Fibroblast of lung (primary cell): ENCODE measurements around the gene RNF167. TPM values are rescaled to one million over a fixed set of nuclear protein-coding genes. Genes with fewer than 3 reads are reported as not detected.

Experiments
- DNase-seq, 2 donors: peaks; one replicate each; pipeline versions ENCODE4 v3.0.0 to v3.0.0-alpha.2; 2010; ENCODE audit warnings: low read depth in 2 of 2
- H2AFZ ChIP-seq: 2 replicates; pipeline ENCODE4 v1.5.1; 2012; ENCODE audit warnings: low read length, control low read depth, inconsistent platforms
- H3K27ac ChIP-seq: 2 replicates; pipeline ENCODE4 v1.5.1; 2011; ENCODE audit warnings: low read length, control low read depth; ENCODE audit not compliant: insufficient read depth
- H3K27me3 ChIP-seq: 2 replicates; pipeline ENCODE4 v1.5.1; 2011; ENCODE audit warnings: mild to moderate bottlenecking, low read length; ENCODE audit not compliant: control insufficient read depth, insufficient read depth
- H3K36me3 ChIP-seq: 2 replicates; pipeline ENCODE4 v1.5.1; 2011; ENCODE audit warnings: low read length; ENCODE audit not compliant: control insufficient read depth, insufficient read depth
- H3K4me1 ChIP-seq: 2 replicates; pipeline ENCODE4 v1.5.1; 2011; ENCODE audit warnings: low read length; ENCODE audit not compliant: control insufficient read depth, insufficient read depth; ENCODE audit errors: extremely low read depth
- H3K4me2 ChIP-seq: 2 replicates; pipeline ENCODE4 v1.5.1; 2011; ENCODE audit warnings: low read length, control low read depth; ENCODE audit not compliant: insufficient read depth; ENCODE audit errors: extremely low read depth
- H3K4me3 ChIP-seq, 4 experiments: fragments of 200-600 bp in 1 of 4; sonication (generic) in 1 of 4; replicated peaks in 1 of 4; 2 replicates each; pipeline ENCODE4 v1.5.1; 2011 to 2016; ENCODE audit warnings: low read length in 4 of 4, low read depth in 3 of 4, mild to moderate bottlenecking in 3 of 4, control low read depth in 2 of 4, inconsistent platforms in 1 of 4, mixed read lengths in 1 of 4; ENCODE audit not compliant: insufficient read depth in 1 of 4; ENCODE audit errors: control extremely low read depth in 1 of 4
- H3K79me2 ChIP-seq: 2 replicates; pipeline ENCODE4 v1.5.1; 2012; ENCODE audit warnings: mild to moderate bottlenecking, low read length, inconsistent platforms; ENCODE audit not compliant: control insufficient read depth, insufficient read depth
- H3K9ac ChIP-seq: 2 replicates; pipeline ENCODE4 v1.5.1; 2011; ENCODE audit warnings: mild to moderate bottlenecking, low read length, control low read depth; ENCODE audit not compliant: insufficient read depth
- H3K9me3 ChIP-seq: 2 replicates; pipeline ENCODE4 v1.5.1; 2012; ENCODE audit warnings: low read depth, low read length; ENCODE audit not compliant: control insufficient read depth, insufficient read depth
- H4K20me1 ChIP-seq: 2 replicates; pipeline ENCODE4 v1.5.1; 2011; ENCODE audit warnings: low read length; ENCODE audit not compliant: control insufficient read depth, insufficient read depth; ENCODE audit errors: extremely low read depth
- EZH2 ChIP-seq: IDR thresholded peaks from 2 replicates; pipeline ENCODE4 v1.5.1; 2012; ENCODE audit warnings: low read length, control low read depth, mild to moderate bottlenecking; ENCODE audit errors: missing control alignments
- polyA plus RNA-seq, 2 donors: library from polyadenylated mRNA; depleted of rRNA in 1 of 2; stranded (reverse) in 1 of 2; unstranded in 1 of 2; fragments of >200 nt; gene quantifications; 2 replicates each; pipeline ENCODE4 v1.2.1, GENCODE V29; 2011 to 2012; ENCODE audit warnings: missing spikeins in 1 of 2
- total RNA-seq: library from RNA; depleted of rRNA; stranded (reverse); fragments of >200 nt; gene quantifications from 2 replicates; pipeline ENCODE4 v1.2.1, GENCODE V29; 2014
- TF ChIP-seq, protein P1 (sequence below), 2 donors: IDR thresholded peaks in 1 of 2; conservative IDR thresholded peaks in 1 of 2; 1 replicate in 1 of 2; 2 replicates in 1 of 2; pipeline ENCODE4 v1.5.1; 2011 to 2012; ENCODE audit warnings: low read length in 2 of 2, control low read depth in 1 of 2, inconsistent platforms in 1 of 2, low read depth in 1 of 2, mild to moderate bottlenecking in 1 of 2

Gene RNF167
- total and polyA plus RNA-seq, 2 donors (not counting 1 experiment from before 2014, with no cell fraction given): 22.8 to 52.6 TPM

DNA sequence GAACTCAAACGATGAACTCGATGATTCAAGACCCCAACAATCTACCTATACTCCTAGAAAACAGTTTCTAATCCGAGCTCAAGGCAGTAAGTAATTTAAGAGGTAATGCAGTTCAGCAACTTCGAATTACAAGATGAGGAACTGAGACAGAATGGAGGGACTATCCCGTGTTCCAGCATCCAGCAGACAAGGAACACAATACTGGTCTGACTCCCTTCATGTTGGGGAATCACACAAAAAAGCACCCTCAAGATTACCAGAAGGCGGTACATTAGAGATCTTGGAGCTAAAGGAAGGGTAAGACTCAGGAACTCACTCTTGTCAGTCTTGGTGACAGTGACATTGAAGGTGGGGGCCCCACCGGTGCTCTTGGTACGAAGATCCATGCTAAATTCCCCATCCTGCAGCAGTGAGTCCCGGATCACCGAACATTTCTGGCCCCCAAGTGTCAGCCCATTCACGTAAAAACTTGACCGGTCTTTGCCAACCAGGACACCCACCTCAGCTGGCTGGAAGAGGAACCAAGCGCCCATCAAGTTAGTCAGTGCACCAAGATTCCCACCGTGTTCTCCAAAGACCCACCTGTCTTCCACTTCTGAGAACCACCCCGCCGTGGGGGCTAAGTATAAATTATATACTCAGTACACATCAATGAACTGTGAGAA, 6.4 kb downstream of the RNF167 start:
- Histone ChIP-seq H3K36me3 (peaks cover 27% of the 10 kb centered on the region), H3K9ac (peak overlapping the region; percentile 66), H3K9me3 (no peaks in the 10 kb centered on the region), H3K79me2 (peaks cover 69% of the 10 kb centered on the region), H3K4me1 (peaks cover 21% of the 10 kb centered on the region), H4K20me1 (peaks cover 2% of the 10 kb centered on the region), H3K4me3 (peak overlapping the region; percentile 97 to 98 (median 97)), H3K27me3 (no peaks in the 10 kb centered on the region), H2AFZ (no peak overlapping the region), H3K4me2 (peak overlapping the region; percentile 61), H3K27ac (peak overlapping the region; percentile 73)
- no peak for DNase-seq
- no peak for TF ChIP-seq EZH2
- TF ChIP-seq, protein P1, sequence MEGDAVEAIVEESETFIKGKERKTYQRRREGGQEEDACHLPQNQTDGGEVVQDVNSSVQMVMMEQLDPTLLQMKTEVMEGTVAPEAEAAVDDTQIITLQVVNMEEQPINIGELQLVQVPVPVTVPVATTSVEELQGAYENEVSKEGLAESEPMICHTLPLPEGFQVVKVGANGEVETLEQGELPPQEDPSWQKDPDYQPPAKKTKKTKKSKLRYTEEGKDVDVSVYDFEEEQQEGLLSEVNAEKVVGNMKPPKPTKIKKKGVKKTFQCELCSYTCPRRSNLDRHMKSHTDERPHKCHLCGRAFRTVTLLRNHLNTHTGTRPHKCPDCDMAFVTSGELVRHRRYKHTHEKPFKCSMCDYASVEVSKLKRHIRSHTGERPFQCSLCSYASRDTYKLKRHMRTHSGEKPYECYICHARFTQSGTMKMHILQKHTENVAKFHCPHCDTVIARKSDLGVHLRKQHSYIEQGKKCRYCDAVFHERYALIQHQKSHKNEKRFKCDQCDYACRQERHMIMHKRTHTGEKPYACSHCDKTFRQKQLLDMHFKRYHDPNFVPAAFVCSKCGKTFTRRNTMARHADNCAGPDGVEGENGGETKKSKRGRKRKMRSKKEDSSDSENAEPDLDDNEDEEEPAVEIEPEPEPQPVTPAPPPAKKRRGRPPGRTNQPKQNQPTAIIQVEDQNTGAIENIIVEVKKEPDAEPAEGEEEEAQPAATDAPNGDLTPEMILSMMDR (conservative IDR thresholded peaks at IDR 0.05 in 1 of 2, IDR thresholded peaks at IDR 0.05 in 1 of 2; ENCODE audit: low read depth in 1 of 2, low read length in 2 of 2): no peak

DNA sequence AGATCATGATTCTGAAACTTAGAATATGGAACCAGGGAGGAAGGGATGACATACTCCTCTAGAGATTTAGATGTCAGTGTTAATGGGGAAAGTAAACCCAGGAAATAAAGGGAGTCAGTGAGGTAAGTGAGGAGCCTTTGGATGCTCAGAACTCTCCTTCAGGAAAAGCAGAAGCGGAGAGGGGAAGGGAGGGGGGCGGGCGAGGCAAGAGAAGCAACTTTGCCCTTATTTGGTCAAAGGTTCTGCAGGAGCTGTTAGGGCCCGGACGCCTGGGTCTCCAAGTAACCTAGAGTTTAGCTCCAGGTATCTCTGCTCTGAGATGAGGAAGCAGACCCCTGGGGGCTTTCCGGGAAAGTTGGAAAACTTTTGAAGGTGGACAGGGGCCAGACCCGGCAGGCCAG, 6.9 kb downstream of the RNF167 start:
- Histone ChIP-seq H3K4me3 (peak overlapping the region; percentile 97 to 98 (median 97)), H3K79me2 (peaks cover 63% of the 10 kb centered on the region), H3K27me3 (no peaks in the 10 kb centered on the region), H3K9me3 (no peaks in the 10 kb centered on the region), H4K20me1 (peaks cover 2% of the 10 kb centered on the region), H3K4me2 (peak overlapping the region; percentile 61), H3K4me1 (peaks cover 22% of the 10 kb centered on the region), H3K36me3 (peaks cover 27% of the 10 kb centered on the region), H2AFZ (no peak overlapping the region), H3K27ac (peak overlapping the region; percentile 73), H3K9ac (peak overlapping the region; percentile 66)
- no peak for DNase-seq
- no peak for TF ChIP-seq EZH2
- TF ChIP-seq, protein P1 (conservative IDR thresholded peaks at IDR 0.05 in 1 of 2, IDR thresholded peaks at IDR 0.05 in 1 of 2; ENCODE audit: low read depth in 1 of 2, low read length in 2 of 2): no peak

DNA sequence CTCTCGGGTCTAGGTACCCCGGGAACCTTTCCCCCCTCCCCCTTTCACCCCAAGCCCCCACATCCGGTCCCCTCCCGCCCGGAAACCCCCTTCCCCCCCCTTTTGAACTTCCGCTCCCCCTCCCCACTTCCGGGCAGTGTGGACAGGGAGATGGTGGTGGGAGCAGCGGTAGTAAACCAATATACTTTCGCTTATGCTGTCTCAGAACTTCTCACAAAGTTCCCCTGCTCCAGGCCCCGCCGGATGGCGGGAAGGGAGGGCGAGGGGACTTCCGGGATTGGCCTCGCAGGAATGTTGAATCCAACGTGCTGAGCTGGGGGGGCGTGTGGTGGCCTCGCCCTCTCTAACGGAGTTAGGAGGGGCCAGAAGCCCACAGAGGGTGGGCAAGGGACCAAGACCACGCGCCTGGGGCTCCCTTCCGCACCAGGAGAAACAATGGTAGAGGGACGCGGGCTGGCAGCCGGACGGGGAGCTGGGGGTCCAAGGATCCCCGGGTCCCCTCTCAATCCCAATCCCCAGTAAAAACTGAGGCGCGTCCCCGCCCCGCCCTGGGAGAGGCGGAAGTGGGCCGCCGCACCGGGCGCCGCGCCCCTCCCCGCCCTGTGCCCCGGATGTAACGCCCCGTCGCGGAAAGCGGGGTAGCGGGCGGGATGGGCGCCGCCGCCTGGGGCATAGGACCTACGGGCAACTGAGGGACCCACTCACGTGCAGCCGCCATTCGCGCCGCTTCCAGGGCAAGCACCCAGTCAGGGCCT, 7.5 kb downstream of the RNF167 start:
- H2AFZ ChIP-seq: no peak overlapping the region
- peaks cover 57% of the 10 kb centered on the region for H3K79me2 ChIP-seq
- H3K4me1 ChIP-seq: peaks cover 23% of the 10 kb centered on the region
- TF ChIP-seq, protein P1 (conservative IDR thresholded peaks at IDR 0.05 in 1 of 2, IDR thresholded peaks at IDR 0.05 in 1 of 2; ENCODE audit: low read depth in 1 of 2, low read length in 2 of 2): no peak
- no peak for TF ChIP-seq EZH2
- H4K20me1 ChIP-seq: peaks cover 2% of the 10 kb centered on the region
- H3K4me2 ChIP-seq: peak overlapping the region; percentile 71
- H3K9me3 ChIP-seq: no peaks in the 10 kb centered on the region
- peak overlapping the region; percentile 87 for H3K9ac ChIP-seq
- DNase-seq: peak; percentile 55 to 58
- H3K4me3 ChIP-seq: peak overlapping the region; percentile 97 to 98 (median 97)
- H3K27me3 ChIP-seq: no peaks in the 10 kb centered on the region
- H3K27ac ChIP-seq: peak overlapping the region; percentile 93
- peaks cover 23% of the 10 kb centered on the region for H3K36me3 ChIP-seq
